Measurements from ENCODE around the gene PDYN.

PDYN gene

DNA sequence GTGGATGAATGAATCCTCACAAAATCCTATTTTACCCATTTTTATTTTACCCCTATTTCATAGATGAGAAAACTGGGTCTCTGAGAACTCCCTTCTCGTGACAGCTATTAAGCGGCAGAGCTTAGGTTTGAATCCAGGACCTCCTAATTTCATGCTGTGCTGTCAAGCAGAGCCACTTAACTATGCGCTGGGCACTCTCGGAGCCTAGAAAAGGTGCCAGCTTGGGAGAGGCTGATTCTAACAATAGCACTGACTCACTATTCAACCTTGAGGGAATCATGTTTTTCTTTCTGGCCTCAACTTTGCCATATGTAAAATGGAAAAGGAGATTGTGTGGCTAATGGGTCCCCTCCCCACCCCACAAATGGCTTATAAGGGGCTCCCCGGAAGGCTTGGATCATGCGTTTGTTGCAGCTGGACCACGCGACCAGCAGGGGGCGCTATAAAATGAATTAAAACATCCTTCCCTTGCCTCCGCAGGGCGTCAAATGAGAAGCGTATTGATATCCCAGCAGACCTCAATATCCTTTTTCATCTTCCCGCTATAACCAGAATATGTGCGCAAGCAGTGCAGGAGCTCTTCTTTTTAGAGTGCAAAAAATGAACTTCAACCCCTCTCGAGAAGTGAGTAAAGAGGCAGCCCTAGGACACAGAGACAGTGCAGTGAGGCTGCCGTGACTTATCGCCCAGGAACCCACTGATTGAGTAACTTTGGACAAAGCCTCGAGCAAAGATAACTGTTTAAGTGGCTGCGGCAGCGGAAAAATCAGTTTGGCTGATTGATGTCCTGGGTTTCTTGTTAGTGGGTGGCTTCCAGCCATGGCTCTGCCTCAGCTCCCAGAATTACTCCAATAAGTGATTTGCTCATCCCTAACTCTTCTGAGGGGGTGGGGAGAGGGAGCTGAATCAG is 12.8 kb upstream of the PDYN start:
- no peak overlapping the region for H3K4me3 ChIP-seq (ENCODE audit: low read depth in 1 of 2, low read length in 2 of 2)
- H3K4me1 ChIP-seq (ENCODE audit: control insufficient read depth in 1 of 2, insufficient read depth in 2 of 2, low read length in 2 of 2) = no peaks in the 10 kb centered on the region
- no peaks in the 10 kb centered on the region for H3K27me3 ChIP-seq (ENCODE audit: low read depth, low read length)
- no peaks in the 10 kb centered on the region for H3K9me3 ChIP-seq (ENCODE audit: control insufficient read depth in 1 of 2, low read length in 2 of 2)
- no peaks in the 10 kb centered on the region for H3K36me3 ChIP-seq (ENCODE audit: control insufficient read depth in 1 of 2, insufficient read depth in 2 of 2, low read length in 2 of 2)
- H3K27ac ChIP-seq (ENCODE audit: low read length) = no peak overlapping the region

DNA sequence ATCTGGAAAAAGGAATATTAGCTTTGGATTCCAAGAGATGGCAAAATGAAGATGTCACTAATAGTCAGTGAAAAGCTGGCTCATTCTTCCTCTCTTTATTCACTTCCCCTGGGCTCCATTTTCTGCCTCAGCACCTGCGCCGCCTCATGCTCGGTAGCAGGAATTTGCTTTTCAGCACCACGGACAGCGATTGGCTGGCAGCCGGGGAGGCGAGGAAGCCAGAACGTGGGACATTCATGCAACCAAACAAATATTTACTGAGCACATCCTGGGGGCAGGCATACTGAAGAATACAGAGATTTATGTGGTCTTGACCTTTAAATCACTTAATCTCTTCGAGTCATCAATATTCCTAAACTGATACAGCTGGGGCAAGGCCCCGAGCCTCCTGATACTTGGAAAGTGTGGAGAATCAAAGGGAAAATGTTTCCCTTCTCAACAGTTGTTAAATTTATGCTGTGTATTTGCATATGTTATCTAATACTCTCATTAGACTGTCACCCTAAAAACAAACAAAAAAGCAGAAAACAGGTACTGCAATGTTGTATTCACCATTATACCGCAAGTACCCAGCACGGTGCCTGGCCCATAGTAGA is 12.1 kb upstream of the PDYN start:
- Histone ChIP-seq H3K4me1 (ENCODE audit: control insufficient read depth in 1 of 2, insufficient read depth in 2 of 2, low read length in 2 of 2) (no peaks in the 10 kb centered on the region), H3K27me3 (ENCODE audit: low read depth, low read length) (no peaks in the 10 kb centered on the region), H3K27ac (ENCODE audit: low read length) (no peak overlapping the region)

DNA sequence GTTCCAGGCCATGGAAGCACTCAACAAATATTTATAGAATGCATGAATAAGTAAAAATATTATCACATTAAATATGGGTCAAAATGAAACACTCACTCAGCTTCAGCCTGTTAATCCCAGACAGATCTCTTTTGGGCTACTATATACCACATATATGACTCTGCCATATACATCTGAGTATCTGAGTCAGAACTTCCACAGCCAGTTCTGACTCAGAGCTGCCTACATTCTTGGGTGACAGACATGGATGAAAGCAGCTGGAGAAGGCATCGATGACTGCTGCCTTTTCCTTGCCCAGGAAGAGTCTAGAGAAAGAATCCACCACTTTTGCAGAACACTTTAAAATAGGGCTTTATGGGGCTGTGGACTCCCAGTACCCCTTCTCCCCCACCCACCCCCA is 11.5 kb upstream of the PDYN start:
- Histone ChIP-seq H3K27me3 (ENCODE audit: low read depth, low read length) (no peaks in the 10 kb centered on the region), H3K36me3 (ENCODE audit: control insufficient read depth in 1 of 2, insufficient read depth in 2 of 2, low read length in 2 of 2) (no peaks in the 10 kb centered on the region), H3K4me3 (ENCODE audit: low read depth in 1 of 2, low read length in 2 of 2) (no peak overlapping the region), H3K9me3 (ENCODE audit: control insufficient read depth in 1 of 2, low read length in 2 of 2) (no peaks in the 10 kb centered on the region), H3K27ac (ENCODE audit: low read length) (no peak overlapping the region), H3K4me1 (ENCODE audit: control insufficient read depth in 1 of 2, insufficient read depth in 2 of 2, low read length in 2 of 2) (no peaks in the 10 kb centered on the region)

More for the DNA sequence above, 12.1 kb upstream of the PDYN start:
- no peak overlapping the region for H3K4me3 ChIP-seq (ENCODE audit: low read depth in 1 of 2, low read length in 2 of 2)
- no peaks in the 10 kb centered on the region for H3K9me3 ChIP-seq (ENCODE audit: control insufficient read depth in 1 of 2, low read length in 2 of 2)
- no peaks in the 10 kb centered on the region for H3K36me3 ChIP-seq (ENCODE audit: control insufficient read depth in 1 of 2, insufficient read depth in 2 of 2, low read length in 2 of 2)

DNA sequence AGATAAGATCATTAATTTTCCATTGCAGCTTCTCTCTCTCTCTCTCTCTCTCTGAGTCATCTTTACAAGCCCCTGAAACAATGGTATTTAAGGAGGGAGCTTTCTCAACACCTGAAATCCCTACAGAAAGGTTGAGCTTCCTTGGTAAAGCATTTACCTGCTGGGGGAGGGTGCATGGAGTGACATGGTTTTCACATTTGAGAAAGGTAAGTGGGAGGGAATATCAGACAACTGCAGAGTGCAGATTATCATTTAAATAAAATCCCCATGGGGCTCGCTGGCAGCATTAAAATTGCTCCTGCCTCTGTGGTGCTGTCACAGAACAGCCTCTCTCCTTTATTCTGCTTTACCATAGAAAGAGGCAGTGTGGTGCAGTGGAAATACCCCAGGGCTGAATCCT is 10.3 kb upstream of the PDYN start:
- no peak overlapping the region for H3K4me3 ChIP-seq (ENCODE audit: low read depth in 1 of 2, low read length in 2 of 2)
- no peaks in the 10 kb centered on the region for H3K9me3 ChIP-seq (ENCODE audit: control insufficient read depth in 1 of 2, low read length in 2 of 2)
- no peaks in the 10 kb centered on the region for H3K4me1 ChIP-seq (ENCODE audit: control insufficient read depth in 1 of 2, insufficient read depth in 2 of 2, low read length in 2 of 2)
- H3K27ac ChIP-seq (ENCODE audit: low read length) = no peak overlapping the region
- no peaks in the 10 kb centered on the region for H3K27me3 ChIP-seq (ENCODE audit: low read depth, low read length)
- no peaks in the 10 kb centered on the region for H3K36me3 ChIP-seq (ENCODE audit: control insufficient read depth in 1 of 2, insufficient read depth in 2 of 2, low read length in 2 of 2)

DNA sequence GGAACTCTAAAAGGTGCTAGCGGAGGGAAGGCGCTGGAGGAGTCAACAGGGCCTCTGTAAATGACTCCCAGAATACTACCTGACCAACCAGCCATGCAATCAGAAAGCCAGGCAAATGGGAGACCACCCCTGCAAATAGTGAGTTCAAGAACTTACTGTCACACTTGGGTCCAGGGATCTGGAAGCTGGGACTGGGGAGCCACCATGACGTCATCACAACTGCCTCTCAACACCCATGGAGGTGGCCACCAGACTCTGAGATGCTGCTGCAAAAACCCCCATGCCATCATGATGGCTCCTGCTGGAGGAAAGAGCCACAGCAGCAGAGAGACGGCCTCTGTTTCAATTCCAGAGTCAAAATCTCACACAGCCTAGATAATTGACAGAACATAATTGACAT is 8.5 kb upstream of the PDYN start:
- no peaks in the 10 kb centered on the region for H3K36me3 ChIP-seq (ENCODE audit: control insufficient read depth in 1 of 2, insufficient read depth in 2 of 2, low read length in 2 of 2)
- H3K27ac ChIP-seq (ENCODE audit: low read length) = no peak overlapping the region
- H3K9me3 ChIP-seq (ENCODE audit: control insufficient read depth in 1 of 2, low read length in 2 of 2) = no peaks in the 10 kb centered on the region
- no peaks in the 10 kb centered on the region for H3K27me3 ChIP-seq (ENCODE audit: low read depth, low read length)
- H3K4me3 ChIP-seq (ENCODE audit: low read depth in 1 of 2, low read length in 2 of 2) = no peak overlapping the region
- no peaks in the 10 kb centered on the region for H3K4me1 ChIP-seq (ENCODE audit: control insufficient read depth in 1 of 2, insufficient read depth in 2 of 2, low read length in 2 of 2)

DNA sequence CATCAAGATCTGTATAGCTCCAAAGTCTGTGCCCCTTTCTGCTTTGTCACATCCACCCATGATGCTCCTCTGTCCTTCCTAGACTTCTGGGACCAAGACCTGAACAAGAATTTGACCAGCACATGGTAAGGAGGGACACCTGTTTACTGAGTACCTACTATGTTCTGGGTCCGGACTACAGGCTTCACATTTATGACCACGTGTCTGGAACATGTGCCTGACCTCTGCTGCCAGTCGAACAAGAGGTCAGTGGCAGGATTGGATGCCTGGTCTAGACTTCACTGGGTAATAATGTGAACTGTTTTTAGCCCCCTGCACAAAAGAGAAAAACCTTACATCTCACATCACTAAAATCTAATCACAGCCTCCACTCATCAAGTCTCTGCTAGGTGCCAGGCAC is 7.3 kb upstream of the PDYN start:
- no peaks in the 10 kb centered on the region for H3K4me1 ChIP-seq (ENCODE audit: control insufficient read depth in 1 of 2, insufficient read depth in 2 of 2, low read length in 2 of 2)
- H3K27me3 ChIP-seq (ENCODE audit: low read depth, low read length) = peaks cover 1% of the 10 kb centered on the region
- H3K27ac ChIP-seq (ENCODE audit: low read length) = no peak overlapping the region
- H3K36me3 ChIP-seq (ENCODE audit: control insufficient read depth in 1 of 2, insufficient read depth in 2 of 2, low read length in 2 of 2) = no peaks in the 10 kb centered on the region
- no peak overlapping the region for H3K4me3 ChIP-seq (ENCODE audit: low read depth in 1 of 2, low read length in 2 of 2)
- H3K9me3 ChIP-seq (ENCODE audit: control insufficient read depth in 1 of 2, low read length in 2 of 2) = no peaks in the 10 kb centered on the region

DNA sequence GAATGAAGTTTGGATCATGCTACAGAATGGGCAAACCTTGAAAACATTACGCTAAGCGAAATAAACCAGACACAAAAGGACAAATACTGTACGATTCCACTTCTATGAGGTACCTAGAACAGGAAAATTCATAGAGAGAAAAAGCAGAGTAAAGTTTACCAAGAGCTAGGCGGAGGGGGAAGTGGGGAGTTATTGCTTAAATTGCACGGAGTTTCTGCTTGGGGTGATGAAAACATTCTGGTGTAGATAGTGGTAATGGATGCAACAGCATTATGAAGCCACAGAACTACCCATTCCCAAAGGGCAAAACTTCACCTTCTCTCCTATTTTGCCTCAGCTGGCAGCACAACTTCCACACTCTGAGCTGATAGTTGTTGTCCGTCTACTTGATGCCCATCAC is 6.4 kb upstream of the PDYN start:
- Histone ChIP-seq H3K4me3 (ENCODE audit: low read depth in 1 of 2, low read length in 2 of 2) (no peak overlapping the region), H3K9me3 (ENCODE audit: control insufficient read depth in 1 of 2, low read length in 2 of 2) (no peaks in the 10 kb centered on the region), H3K27me3 (ENCODE audit: low read depth, low read length) (peaks cover 7% of the 10 kb centered on the region)

DNA sequence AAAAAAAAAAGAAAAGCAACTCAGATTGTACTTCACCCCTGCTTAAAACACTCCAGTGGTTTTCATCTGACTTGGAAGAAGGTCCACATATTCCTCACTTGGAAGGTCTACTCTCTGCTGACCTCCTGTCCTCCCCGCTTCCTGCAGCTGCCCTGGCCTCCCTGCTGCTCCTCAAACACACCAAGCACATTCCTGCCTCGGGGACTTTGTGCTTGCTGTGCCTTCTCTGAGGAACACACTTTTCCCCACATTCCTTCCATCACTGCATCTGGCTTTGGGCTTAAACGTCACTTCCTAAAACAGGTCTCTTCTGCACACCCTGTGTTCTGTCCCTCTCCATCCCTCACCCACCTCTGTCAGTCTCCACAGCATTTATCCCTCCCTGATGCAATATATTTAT is 4.9 kb upstream of the PDYN start:
- Histone ChIP-seq H3K9me3 (ENCODE audit: control insufficient read depth in 1 of 2, low read length in 2 of 2) (no peaks in the 10 kb centered on the region), H3K27ac (ENCODE audit: low read length) (no peak overlapping the region), H3K4me3 (ENCODE audit: low read depth in 1 of 2, low read length in 2 of 2) (no peak overlapping the region), H3K27me3 (ENCODE audit: low read depth, low read length) (peaks cover 7% of the 10 kb centered on the region), H3K4me1 (ENCODE audit: control insufficient read depth in 1 of 2, insufficient read depth in 2 of 2, low read length in 2 of 2) (no peaks in the 10 kb centered on the region), H3K36me3 (ENCODE audit: control insufficient read depth in 1 of 2, insufficient read depth in 2 of 2, low read length in 2 of 2) (no peaks in the 10 kb centered on the region)

More for the DNA sequence above, 6.4 kb upstream of the PDYN start:
- H3K4me1 ChIP-seq (ENCODE audit: control insufficient read depth in 1 of 2, insufficient read depth in 2 of 2, low read length in 2 of 2) = no peaks in the 10 kb centered on the region
- no peak overlapping the region for H3K27ac ChIP-seq (ENCODE audit: low read length)
- no peaks in the 10 kb centered on the region for H3K36me3 ChIP-seq (ENCODE audit: control insufficient read depth in 1 of 2, insufficient read depth in 2 of 2, low read length in 2 of 2)

DNA sequence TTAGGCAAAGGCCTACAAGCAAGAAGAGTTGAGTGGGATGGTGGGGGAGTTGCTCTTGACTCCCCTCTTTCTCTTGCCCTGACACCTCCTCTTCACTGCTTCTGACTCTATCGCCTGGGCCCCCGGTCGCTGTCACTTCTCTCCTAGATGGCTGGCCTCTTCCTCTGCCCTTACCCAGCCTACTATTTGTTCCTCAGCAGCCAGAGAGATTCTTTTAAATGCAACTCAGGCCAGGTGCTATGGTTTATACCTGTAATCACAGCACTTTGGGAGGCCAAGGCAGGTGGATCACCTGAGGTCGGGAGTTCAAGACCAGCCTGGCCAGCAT is 4.3 kb upstream of the PDYN start:
- Histone ChIP-seq H3K9me3 (ENCODE audit: control insufficient read depth in 1 of 2, low read length in 2 of 2) (no peaks in the 10 kb centered on the region), H3K36me3 (ENCODE audit: control insufficient read depth in 1 of 2, insufficient read depth in 2 of 2, low read length in 2 of 2) (no peaks in the 10 kb centered on the region), H3K4me3 (ENCODE audit: low read depth in 1 of 2, low read length in 2 of 2) (no peak overlapping the region), H3K27ac (ENCODE audit: low read length) (no peak overlapping the region), H3K27me3 (ENCODE audit: low read depth, low read length) (peaks cover 7% of the 10 kb centered on the region), H3K4me1 (ENCODE audit: control insufficient read depth in 1 of 2, insufficient read depth in 2 of 2, low read length in 2 of 2) (no peaks in the 10 kb centered on the region)

DNA sequence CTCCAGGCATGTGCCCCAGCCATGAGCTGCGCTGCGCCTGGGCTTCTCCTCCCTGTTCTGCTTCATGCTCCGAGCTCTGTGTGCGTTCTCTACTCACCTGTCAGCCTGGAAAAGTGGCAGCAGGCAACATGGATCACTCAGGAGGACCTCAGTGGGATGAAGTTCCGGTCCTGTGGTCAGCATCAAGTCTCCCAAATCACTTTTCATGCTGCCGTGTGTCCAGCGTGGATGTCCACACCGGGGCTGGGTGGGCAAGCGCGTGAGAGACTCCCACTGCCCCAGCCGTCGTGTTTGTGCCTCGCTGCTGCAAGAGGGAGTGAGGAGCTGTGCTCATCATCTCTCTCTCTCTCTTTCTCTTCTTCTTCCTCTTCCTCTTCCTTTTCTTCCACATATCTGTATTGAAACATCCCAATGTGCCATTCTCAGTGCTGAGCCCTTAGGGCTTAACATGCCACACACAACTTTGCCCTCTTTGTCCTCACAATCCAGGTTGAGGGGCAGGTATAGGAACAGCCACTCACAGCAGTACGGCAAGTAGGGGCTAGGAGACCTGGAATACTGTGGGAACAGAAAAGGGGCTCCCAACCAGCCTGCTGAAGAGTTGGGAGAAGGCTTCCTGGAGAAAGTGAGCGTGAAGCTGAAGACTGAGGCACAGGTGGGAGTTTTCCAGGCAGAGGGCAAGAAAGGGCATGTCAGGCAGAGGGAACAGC is 3.8 kb upstream of the PDYN start:
- Histone ChIP-seq H3K9me3 (ENCODE audit: control insufficient read depth in 1 of 2, low read length in 2 of 2) (no peaks in the 10 kb centered on the region), H3K27me3 (ENCODE audit: low read depth, low read length) (peaks cover 7% of the 10 kb centered on the region), H3K36me3 (ENCODE audit: control insufficient read depth in 1 of 2, insufficient read depth in 2 of 2, low read length in 2 of 2) (no peaks in the 10 kb centered on the region)

DNA sequence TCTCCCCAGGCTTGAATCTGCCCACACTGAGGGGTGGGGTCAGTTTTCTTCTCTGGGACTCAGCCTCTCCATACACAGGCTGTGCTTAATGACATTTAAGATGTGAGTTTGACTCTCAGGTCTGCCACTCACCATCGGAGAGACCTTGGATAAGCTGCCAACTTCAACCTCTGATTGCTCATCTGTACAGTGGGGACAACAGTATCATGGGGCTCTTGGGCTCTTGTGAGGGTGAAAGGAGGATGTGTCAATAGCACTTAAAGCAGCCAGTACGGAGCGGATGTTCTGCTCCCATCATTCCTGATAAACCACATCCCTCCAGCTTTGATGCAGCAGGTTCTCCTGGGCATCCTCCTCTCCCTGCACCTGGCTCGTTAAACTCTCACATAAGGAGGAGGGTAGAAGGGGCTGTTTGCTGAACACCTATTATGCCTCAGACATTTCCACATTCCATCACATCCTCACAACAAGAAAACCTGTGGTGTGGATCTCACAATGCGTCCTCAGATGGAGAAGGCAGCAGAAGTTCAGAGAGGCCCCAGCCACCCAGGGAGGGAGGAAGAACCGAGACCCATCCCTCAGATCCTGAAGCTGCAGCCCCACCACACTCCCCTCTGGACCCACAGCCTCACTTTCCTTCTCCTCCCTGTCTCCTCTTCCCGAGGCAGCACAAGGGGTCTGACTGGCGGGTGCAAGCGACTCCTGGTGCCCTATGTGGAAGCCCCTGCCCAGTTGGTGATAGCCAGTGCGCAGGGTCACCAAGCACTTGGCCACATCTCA is 1.9 kb upstream of the PDYN start:
- no peak overlapping the region for H3K4me3 ChIP-seq (ENCODE audit: low read depth in 1 of 2, low read length in 2 of 2)
- H3K27me3 ChIP-seq (ENCODE audit: low read depth, low read length) = peaks cover 23% of the 10 kb centered on the region
- H3K9me3 ChIP-seq (ENCODE audit: control insufficient read depth in 1 of 2, low read length in 2 of 2) = no peaks in the 10 kb centered on the region
- H3K4me1 ChIP-seq (ENCODE audit: control insufficient read depth in 1 of 2, insufficient read depth in 2 of 2, low read length in 2 of 2) = no peaks in the 10 kb centered on the region
- H3K27ac ChIP-seq (ENCODE audit: low read length) = no peak overlapping the region
- H3K36me3 ChIP-seq (ENCODE audit: control insufficient read depth in 1 of 2, insufficient read depth in 2 of 2, low read length in 2 of 2) = no peaks in the 10 kb centered on the region

More for the DNA sequence above, 3.8 kb upstream of the PDYN start:
- Histone ChIP-seq H3K4me3 (ENCODE audit: low read depth in 1 of 2, low read length in 2 of 2) (no peak overlapping the region), H3K27ac (ENCODE audit: low read length) (no peak overlapping the region), H3K4me1 (ENCODE audit: control insufficient read depth in 1 of 2, insufficient read depth in 2 of 2, low read length in 2 of 2) (no peaks in the 10 kb centered on the region)
